HG02610 (cell line): ENCODE results near the gene PTPA.
A peak's percentile ranks its signal among the peaks of the same experiment; 100 is the strongest.

ENCODE experiments used
- ATAC-seq: cut with Tn5 transposase; IDR thresholded peaks from one replicate; pipeline ENCODE4 v1.9.1; 2021; ENCODE audit warnings: mild to moderate bottlenecking, moderate library complexity; ENCODE audit not compliant: unreplicated experiment

The PTPA gene

DNA sequence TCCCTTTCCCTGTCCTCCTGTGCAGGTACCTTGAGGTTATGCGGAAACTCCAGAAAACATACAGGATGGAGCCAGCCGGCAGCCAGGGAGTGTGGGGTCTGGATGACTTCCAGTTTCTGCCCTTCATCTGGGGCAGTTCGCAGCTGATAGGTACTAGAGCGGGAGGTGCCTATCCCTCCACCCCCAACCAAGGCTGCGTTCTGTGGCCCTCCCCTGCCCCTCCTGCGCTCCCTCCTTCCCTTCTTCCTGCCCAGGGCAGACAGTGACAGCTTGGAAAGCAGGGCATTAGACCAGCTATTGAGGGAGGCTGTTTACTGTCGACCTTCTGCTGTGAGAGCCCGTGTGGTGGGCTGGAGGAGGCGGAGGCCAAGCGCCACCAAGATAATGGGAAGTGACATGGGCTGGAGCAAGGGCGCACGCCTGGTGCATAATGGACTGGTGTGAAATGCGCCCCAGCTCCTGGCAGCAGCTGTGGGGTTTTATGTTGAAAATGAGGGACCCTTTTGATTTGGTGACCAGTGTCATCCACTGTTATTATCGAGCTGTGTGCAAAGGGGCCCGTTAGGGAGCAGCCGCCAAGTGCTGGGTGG is 25.3 kb downstream of the PTPA start:
- ATAC-seq, result no peak

DNA sequence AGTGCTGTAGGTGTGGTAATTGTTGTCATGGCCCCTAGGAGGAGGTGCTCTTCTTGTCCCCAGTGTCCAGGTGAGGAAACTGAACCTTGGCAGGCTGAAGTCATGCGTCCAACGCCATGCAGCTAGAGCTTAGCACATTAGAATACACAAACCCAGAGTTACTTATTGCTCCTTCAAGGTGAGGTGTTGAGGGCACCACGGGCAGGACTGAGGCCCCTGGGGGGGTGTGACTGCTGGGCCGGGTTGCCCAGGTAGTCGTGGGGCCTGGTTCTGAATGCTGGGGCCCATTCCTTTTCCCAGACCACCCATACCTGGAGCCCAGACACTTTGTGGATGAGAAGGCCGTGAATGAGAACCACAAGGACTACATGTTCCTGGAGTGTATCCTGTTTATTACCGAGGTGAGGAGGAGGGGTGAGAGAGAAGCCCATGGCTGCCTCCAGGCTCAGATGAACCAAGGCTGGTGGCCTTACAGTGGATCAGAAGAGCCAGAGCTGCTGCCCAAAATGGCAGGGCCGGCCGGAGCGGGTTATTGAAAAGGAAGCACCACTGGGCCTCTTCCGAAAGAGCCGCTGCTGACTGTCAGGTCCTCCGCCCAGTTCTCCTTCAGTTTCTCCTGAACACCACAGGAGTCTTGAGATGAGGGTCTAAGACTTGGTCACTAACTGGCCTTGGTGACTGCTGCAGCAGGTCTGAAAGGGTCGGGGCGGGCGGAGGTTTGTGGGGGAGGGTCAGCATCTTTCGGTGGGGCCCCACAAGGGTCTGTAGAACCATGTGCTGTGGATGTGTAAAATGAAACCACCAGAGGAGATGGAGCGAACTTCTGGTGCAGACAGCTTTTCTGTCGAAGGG is 26.3 kb downstream of the PTPA start:
- no peak for ATAC-seq

DNA sequence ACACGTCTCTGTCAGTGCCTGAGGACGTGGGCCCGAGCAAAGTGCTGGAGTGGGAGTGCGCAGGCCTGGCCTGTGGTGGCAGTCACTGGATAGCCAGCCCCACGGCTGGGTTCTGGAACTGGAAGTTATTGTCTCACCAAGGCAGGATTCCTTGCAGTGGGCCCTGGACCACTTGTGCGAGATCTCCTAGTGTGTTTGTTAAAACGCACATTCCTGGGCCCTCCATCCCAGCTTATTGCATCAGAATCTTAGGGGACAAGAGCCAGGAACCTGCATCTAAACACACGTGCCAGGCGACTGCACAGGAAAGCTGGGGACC is 26.9 kb downstream of the PTPA start:
- ATAC-seq, result no peak

DNA sequence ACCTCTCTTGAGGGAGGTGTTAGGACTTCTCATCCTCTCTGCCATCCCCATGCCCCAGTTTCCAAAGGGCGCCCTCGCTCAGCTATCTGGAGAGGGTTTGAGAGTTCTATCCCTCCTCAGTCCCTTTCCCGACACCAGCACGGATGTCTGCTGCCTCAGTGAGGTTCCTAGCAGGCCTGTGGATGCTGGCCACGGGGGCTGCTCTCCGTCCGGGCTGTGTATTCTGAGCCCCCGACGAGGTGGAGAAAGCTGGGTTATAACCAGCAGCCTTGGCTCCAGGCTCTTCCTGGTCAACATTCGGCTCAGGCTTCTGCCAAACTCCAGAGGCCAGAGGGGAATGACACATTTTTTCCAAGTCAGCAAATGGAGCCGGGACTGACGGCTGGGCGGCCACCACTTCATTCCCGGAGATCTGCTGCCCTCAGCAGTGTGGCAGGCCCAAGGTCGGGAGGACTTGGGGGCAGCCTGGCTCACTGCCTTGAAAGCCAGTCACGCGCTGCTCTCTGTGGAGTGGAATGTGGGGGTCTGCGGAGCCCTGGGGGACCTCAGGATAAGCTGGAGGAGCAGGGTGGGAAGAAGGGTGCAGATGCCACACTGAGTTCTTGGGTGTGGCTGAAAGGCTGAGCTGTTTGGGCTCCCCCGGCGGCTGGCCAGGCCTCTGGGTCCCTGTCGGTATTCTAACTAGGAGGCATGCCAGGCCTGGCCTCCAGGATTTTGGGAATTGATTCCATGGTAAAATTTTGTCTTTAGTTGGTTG is 27.4 kb downstream of the PTPA start:
- no peak for ATAC-seq

DNA sequence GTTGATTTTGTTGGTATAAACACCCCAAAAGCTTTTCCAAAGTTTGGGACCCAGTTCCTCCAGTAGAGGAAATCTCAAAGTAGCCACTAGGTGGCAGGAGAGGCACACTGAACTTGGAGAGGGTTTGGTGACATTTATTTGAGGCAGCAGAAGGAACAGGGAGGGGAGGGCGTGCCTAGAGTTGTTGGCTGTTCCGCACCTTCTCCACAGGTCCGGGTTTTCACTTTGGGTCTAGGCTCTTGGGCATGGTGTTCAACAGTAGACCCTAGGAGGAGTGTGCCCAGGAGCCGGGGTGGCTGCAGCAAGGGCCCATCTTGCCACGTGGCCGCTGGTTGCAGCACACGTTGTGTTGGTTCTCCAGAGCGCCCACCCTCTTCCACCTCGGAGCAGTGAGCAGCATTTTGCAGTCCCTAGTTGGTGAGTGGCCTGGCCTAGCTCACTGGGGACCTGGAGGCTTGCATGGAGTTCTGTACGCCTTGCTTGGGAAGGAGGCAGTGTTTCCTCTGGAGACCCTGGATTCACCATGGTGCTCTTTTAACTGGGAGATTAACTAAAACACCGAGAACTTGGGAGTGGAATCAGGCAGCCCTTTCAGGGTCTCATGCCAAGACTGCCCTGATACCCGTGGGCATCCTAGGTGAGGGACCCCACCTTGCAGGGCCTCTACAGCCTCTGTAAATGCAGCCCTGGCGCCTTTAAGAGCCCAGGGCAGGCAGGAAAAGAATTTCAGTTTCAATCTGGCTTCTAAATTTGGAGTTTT is 28.2 kb downstream of the PTPA start:
- no peak for ATAC-seq

DNA sequence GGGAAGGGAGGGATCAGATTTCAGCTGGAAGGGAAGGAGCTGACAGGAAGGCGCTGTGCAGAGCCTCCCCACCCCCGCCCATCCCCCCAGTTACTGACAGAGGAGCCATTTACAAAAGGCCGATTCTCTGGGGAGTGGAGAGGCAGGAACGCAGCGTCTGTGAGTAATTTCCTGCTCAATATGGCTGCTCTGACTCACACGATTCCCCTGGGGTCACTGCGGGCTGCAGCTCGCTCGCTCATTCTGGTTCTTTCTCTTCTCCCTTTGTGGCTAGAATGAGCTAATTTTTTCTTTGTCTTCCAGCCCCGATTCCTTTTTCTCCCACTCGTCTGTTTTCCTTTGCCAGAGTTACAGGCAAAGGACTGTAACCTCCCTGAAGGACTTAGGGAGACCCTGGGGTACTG is 28.8 kb downstream of the PTPA start:
- peak; percentile 68 for ATAC-seq

DNA sequence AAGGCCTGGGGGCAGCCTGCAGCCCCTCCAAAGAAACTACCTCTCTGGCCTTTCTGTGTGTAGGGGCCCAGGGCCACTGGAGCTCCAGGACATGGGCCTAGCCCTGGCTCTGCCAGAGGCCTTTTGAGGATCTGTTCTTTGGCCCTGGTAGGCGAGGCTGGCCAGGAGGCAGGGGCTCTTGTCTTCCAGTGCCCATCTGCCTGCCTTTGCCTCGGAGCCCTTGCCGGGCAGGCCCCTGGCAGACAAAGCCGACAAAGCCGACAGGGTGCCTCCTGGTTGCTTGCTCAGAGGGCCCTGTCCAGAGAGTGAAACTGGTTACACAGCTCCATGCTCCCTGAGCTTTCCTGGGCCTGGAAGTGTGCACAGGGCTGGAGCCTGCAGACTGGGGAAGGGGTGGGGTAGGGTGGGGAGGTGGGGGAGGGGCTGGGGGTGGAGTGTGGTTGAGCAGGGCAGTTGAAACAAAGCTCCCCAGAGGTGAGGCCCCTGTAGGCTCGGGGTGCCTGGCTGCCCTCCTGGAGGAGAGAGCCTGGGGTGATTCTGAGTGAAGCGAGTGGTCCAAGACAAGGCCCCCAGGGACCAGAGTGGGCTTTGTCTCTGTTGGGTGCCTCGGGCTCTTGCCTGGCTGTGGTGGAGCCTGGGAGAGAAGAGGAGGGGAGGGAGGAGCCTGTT is 29.3 kb downstream of the PTPA start:
- ATAC-seq, result peak; percentile 20

DNA sequence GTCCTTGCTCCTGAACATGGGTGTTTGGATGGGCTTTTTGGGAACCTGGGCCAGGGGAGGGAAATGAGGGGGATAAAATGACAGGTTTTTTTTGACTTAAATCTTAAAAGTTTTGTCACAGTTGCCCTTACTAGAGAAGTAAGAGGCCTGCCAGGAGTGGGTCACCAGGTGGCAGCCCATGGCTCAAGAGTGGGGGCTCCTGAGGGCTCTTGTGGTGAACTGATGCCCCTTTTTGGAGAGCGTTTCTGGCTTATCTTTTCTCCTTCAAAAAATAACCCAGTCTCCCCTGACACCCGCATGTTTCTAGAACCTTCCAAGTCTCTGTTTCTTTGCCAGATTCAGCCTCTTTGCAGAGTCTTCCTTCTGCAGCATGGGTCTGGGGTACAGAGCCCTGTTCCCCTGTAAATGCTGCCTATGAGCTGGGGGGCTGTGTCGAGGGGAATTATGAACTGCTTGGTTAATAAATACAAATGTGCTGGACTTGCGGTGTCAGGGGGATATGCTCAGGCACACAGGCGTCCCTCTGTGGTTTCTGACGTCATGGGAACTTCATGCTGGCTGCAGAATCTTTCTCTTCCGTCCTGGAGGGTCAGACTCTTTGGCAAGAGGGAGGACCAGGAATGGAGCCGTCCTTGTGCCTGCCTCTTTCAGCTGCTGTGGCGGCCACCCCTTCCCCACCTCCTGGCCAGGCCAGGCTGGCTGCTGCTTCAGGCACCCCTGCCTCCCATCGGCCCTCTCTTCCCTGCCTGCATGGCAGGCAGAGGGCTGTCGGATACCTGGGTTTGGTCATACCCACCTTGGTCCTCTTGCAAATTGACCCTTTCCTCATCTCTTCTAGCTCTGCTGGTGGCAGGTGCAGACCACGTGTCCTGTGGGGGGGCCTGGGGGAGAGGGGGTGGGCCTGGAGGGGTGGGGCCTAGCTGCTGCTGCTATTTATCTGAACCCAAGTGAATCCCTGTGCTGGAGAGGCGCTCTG is 30.1 kb downstream of the PTPA start:
- ATAC-seq, result no peak

DNA sequence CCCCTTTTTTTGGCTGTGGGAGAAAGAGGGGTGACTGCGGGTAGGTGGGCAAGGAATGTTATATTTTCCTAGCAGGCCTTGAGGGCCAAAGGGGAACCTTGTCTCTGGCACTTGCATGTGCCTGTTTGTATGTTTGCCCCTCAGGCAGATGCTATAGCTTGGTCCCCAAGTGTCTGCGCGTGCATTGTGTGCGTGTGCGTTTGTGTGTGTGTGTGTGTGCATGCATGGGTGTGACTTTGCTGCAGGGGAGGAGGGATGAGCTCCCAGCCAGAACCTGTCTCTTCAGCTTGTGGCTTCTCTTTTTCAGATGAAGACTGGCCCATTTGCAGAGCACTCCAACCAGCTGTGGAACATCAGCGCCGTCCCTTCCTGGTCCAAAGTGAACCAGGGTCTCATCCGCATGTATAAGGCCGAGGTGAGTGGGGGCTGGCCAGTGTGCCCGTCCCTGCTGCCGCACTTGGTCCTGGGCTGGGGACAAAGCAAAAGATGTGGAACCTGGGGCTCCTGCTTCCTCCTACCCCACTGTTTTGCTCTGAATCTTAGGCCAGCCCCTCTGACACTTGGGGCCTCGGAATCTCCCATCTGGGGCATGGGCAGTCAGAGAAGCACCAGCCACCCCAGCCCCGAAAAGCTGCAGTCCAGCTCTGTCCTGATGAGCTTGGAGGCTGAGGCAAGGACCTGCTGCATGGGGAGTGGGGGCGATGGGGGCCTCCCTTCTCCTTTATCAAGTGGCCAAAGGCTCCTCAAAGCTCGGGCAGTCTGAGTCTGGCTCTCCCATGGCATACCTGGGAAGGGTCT is 31.1 kb downstream of the PTPA start:
- no peak for ATAC-seq

DNA sequence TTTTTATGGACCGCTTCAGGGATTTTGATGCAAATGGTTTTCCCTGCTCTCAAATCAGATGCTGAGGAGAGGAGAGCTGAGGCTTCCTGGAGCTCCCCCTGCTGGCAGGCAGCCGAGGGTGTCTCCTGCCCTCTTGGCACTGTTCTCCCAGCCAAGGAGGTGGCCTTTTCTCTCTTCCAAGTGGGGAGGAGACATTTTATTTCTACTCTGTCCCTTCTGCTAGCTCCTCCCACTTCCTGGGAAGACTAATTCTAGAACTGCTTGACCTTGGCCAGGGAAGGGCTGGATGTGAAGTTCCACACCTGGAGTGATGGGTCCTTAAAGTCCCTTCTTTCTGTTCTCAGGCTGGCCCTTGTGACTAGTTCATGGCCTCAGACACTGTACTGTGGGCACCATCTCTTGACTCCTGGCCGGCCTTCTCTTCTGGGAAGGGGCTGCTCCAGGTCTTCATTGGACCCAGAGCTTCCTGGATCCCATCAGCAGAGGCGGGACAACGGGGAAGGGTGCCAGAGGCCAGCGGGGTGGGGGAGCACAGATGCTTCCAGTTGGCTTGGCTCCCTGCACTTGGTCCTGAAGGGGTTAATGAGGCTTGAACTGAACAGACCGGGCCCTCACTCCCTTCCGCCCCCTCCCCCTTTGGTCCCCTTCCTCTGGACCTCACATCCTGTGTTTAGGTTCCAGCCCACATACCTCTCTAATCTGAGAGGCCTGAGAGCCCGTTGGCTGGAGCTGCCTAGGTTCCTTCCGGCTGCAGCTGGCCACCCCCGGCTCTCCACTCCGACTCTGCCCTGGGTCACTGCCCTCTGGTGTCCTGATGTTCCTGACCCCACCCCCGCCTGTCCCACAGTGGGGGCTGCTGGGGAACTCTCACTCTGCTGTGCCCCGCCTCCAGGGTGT is 32.1 kb downstream of the PTPA start:
- ATAC-seq, result no peak

DNA sequence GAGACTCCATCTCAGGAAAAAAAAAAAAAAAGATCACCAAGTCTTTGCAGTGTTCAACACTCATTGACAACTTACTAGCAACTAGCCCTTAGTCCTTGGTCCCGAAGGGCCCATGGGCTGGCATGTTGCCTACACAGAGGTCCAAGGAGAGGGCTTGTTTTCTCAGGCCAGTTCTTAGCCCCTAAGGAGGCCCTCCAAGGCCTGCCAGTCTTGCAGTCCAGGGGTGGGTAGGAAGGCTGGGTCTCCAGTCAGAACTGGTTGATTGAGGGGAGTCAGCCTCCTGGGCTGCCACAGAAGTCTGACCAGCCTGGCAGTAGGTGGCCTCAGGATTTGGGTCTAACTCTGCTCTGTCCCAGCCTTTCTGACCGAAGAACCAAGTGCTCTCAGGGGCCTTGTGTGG is 34.1 kb downstream of the PTPA start:
- no peak for ATAC-seq

DNA sequence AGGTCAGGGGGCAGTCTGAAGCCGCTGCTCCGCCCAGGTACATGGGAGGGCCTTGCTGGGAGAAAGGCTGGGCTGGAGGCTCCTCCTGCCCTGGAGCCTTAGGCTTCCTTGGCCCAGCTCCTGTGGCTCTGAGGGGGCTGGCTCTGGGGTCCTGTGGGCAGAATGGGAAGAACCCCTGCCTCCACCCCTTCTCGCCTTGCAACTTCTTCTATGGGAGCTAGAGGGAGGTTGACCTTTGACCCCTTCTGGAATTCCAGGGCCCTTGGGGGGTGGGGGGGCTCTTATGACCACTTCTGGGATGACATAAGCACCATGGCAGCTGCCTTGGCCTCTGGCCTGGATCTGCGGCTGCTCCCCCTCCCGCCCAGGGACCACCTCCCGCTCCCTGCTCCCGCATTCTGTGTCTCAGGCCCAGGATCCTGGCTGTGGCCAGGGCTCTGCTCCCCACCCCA is 34.7 kb downstream of the PTPA start:
- no peak for ATAC-seq

DNA sequence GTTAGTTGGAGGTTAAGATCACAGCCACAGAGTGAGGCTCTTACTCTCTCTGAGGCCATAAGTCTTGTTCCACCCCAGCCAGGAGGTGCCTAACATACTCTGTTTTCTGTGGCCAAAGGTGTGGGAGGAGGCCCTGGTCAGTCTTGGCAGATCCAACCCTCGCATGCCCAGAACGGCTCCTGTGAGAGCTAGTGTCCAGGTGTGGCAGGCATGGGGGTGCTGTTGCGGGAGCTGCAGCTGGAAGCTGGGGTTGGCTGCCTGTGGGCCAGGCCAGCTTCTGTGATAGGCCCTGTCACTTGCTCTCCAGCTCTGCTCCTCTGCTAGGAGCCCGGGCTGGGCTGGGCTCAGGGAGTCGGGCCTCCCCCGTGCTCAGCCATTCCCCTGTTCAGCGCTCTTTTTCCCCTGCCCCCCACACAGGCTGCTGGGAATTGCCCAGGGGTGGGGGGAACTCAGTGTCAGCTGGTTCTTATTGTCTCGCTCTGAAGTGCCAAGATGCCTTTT is 35.3 kb downstream of the PTPA start:
- no peak for ATAC-seq

DNA sequence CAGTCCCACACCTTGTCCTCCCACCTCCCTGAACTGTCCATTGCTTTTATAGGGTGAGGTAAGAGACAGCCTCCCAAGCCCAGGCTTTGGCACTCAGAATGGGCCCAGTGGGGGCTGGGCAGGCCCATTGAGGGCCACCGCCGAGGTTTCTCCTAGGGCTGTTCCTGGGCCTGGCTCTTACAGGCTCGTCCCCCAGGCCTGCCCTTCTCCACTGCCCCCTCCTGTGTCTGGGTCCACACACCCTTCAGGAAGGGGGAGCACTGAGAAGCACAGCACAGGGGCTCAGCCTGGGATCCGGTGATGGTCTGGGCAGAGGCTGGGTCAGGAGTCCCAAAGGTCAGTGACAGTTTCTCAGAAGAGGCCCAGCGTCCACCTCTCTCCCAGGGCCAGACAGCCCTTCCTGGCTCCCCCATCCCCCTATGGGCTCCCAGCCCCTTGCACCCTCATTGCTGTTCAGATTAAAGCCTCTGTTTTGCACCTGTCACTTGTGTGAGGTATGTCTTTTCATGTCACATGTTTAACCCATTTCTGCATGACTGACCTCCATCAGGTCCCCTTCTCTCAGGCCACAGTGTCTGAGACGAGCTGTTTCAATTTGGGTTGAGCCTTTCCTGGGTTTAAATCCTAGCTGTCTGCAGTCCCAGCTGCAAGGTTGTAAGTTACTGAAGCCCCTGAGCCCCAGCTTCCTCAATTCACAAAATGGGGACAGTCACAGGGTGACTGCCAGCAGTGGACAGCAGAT is 37.4 kb downstream of the PTPA start:
- no peak for ATAC-seq

DNA sequence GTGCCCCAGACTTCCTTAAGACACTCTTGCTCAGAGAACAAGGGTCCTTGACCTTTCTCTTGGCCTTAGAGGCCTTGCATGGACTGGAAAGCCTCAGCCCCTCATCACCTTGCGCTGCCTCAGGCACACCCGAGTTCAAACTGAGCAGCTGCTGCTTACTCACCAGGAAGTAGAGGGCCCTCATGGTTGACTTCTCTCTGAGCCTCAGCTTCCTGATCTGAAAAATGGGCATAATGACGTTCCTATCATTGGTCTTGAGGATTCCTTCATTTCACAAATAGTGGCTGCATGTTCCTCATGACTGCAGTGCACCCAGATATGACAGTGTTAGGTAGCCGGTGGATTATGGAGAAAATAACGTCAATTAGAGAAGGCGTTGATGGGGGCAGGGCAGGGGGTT is 38.2 kb downstream of the PTPA start:
- ATAC-seq, result no peak

DNA sequence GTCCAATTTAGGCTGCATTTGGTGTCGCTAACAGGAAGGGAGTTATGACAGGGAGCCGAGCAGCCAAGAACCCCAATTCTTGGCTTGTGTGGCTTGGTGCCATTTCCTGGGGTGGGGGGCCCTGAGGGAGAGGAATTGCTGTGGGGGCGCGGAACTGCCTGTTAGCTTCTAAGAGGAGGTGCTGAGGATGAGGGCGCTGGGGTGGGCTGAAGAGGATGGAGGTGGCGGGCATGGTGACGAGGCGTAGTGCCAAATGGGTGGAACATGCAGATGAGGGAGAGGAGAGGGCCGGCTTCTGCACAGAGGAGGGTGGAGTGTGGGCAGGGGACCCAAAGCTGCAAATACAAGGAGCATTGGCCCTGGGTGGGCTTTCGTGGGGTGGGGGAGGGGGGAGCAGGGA is 38.9 kb downstream of the PTPA start:
- no peak for ATAC-seq

DNA sequence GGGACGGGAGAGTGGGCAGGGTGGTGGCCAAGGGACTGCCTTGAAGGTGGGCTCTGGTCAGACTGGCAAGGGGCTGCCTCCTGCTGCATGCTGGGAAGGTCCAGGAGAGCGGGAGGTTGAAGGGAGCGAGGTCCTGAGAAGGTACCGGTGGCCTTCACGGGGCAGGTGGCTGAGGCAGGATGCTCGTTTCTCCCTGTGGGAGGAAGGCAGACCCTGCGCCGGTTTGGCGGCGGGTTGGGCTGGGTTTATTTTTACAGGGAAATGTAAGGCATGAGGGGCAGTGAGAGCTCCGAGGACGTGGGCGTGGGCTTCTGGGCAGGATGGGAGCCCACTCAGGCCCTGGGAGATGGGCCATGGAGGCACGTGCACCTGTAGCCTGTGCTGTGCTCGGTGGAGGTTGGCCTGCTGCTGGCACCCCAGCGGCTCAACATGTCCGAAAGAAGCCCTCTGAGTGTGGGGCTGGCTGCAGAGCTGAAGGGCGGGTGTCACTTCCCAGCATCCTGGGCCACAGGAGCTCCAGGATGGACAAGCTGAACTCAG is 39.5 kb downstream of the PTPA start:
- no peak for ATAC-seq
